LHCN-M2 (cell line): Measurements from ENCODE around the gene ATG14. TPM values are rescaled to one million over a fixed set of nuclear protein-coding genes. Genes with fewer than 3 reads are reported as not detected.

Experiments
- DNase-seq: peaks from one replicate; pipeline ENCODE4 v3.0.0-alpha.2; 2012; ENCODE audit warnings: low read depth
- total RNA-seq: library from RNA; depleted of rRNA; stranded (reverse); fragments of >200 nt; gene quantifications from 2 replicates; pipeline ENCODE4 v1.2.3, GENCODE V29; 2014; rRNA removed

Gene ATG14
- total RNA-seq, 1 experiment from 2014 or later = 9.5 TPM

GRCh38 chr14:55317542-55318306, 93.9 kb downstream of the ATG14 start:
- DNase-seq = no peak

DNA sequence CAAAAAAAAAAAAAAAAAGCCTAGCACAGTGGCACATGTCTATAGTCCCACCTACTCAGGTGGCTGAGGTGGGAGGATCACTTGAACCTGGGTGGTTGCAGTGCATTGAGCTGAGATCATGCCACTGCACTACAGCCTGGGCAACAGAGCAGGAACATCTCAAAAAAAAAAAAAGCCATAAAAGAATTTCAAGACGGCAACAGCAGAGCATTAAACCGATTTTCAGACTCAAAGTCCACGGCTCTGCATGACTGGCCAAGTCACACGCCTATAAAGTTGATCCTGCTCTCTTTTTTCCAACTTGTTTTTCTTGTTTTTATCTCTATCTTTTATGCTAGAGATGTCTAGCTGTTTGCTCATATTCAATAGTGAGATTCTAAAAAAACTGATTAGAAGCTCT, 95.1 kb downstream of the ATG14 start:
- DNase-seq = no peak

Other genes with a start within 250 kb of the ATG14 start
- gene DLGAP5, start 220.2 kb downstream of the ATG14 start, total RNA-seq = 91.2 and 97.3 TPM in 2 replicates
- gene FBXO34, start 140.4 kb downstream of the ATG14 start, total RNA-seq = 13.7 and 14.0 TPM in 2 replicates
- not detected in 2 replicates for gene TBPL2, start 28.8 kb upstream of the ATG14 start, total RNA-seq
- gene KTN1, start 168.4 kb upstream of the ATG14 start, total RNA-seq = 168 and 182 TPM in 2 replicates